HepG2 (cell line): Measurements from ENCODE around the gene AKR7A2. TPM values are rescaled to one million over a fixed set of nuclear protein-coding genes. Genes with fewer than 3 reads are reported as not detected.

Experiments
- ATAC-seq: fragments of 200-7000 bp; cut with Tn5 transposase; 3 replicates; pipeline ENCODE4 v1.9.1; 2020; ENCODE audit warnings: mild to moderate bottlenecking, moderate library complexity
- BruUV-seq: library from RNA; stranded (reverse); fragments of 400-500 nt; replicated peaks from 2 replicates; lab custom pipeline; 2021; lab: Mats Ljungman, UMichigan
- CTCF ChIA-PET: fragments of 300-600 bp; formaldehyde crosslinking; extraction: SDS; loops from one replicate; lab custom pipeline; 2021; ENCODE audit warnings: low total read pairs, inconsistent platforms, low intra/inter-chr PET ratio; lab: Yijun Ruan, JAX
- POLR2A ChIA-PET: fragments of 350-600 bp; sonication (Branson Sonifier 250); formaldehyde crosslinking; loops from one replicate; lab custom pipeline; 2020; ENCODE audit warnings: antibody characterized with exemption, inconsistent platforms; lab: Yijun Ruan, JAX
- DNase-seq: peaks from one replicate; pipeline ENCODE4 v3.0.0-alpha.2; 2015; ENCODE audit warnings: low spot score
- FAIRE-seq: peaks from 3 replicates; lab custom pipeline; 2011; peaks lifted over from hg19 to GRCh38; lab: Jason Lieb, UNC
- H2AFZ ChIP-seq: one replicate; pipeline ENCODE4 v1.6.1; 2011; ENCODE audit warnings: low read length, inconsistent platforms
- H3K27ac ChIP-seq: fragments of 300-600 bp; 3 replicates; pipeline ENCODE4 v1.8.0; 2011; ENCODE audit warnings: mixed run types, mild to moderate bottlenecking, mixed read lengths, low read length, inconsistent platforms; ENCODE audit not compliant: insufficient read depth; ENCODE audit errors: extremely low read length
- H3K27me3 ChIP-seq, 2 experiments: fragments of 200-600 bp in 1 of 2; 2 replicates in 1 of 2; 3 replicates in 1 of 2; pipeline versions ENCODE4 v1.6.0 to v1.8.0; 2011; ENCODE audit warnings: low read length in 2 of 2, mild to moderate bottlenecking in 2 of 2, moderate library complexity in 2 of 2, inconsistent platforms in 1 of 2; ENCODE audit not compliant: insufficient read depth in 2 of 2, control insufficient read depth in 1 of 2
- H3K36me3 ChIP-seq, 2 experiments: fragments of 200-600 bp in 1 of 2; replicated peaks in 1 of 2; 2 replicates in 1 of 2; 3 replicates in 1 of 2; pipeline versions ENCODE4 v1.5.1 to v1.8.0; 2011; ENCODE audit warnings: low read length in 2 of 2, inconsistent platforms in 1 of 2; ENCODE audit not compliant: insufficient read depth in 2 of 2, control insufficient read depth in 1 of 2
- H3K4me1 ChIP-seq: 2 replicates; pipeline ENCODE4 v1.5.1; 2012; ENCODE audit warnings: low read length, inconsistent platforms; ENCODE audit not compliant: insufficient read depth
- H3K4me2 ChIP-seq: 2 replicates; pipeline ENCODE4 v1.6.0; 2011; ENCODE audit warnings: low read depth, low read length, inconsistent platforms
- H3K4me3 ChIP-seq, 3 experiments: fragments of 200-600 bp in 1 of 3; sonication (generic), shearing (Covaris generic) in 1 of 3; replicated peaks in 1 of 3; 2 replicates each; pipeline ENCODE4 v1.5.1; 2011 to 2016; ENCODE audit warnings: low read length in 3 of 3, inconsistent platforms in 2 of 3, low read depth in 2 of 3, mild to moderate bottlenecking in 2 of 3, control low read depth in 1 of 3, mixed read lengths in 1 of 3; ENCODE audit not compliant: insufficient read depth in 1 of 3
- H3K79me2 ChIP-seq: one replicate; pipeline ENCODE4 v1.6.1; 2011; ENCODE audit warnings: low read length, inconsistent platforms; ENCODE audit not compliant: insufficient read depth
- H3K9ac ChIP-seq: 2 replicates; pipeline ENCODE4 v1.6.0; 2011; ENCODE audit warnings: mild to moderate bottlenecking, low read depth, low read length, inconsistent platforms; ENCODE audit not compliant: insufficient read depth
- H3K9me3 ChIP-seq: 2 replicates; pipeline ENCODE4 v1.5.1; 2012; ENCODE audit warnings: mild to moderate bottlenecking, low read length
- H4K20me1 ChIP-seq: 2 replicates; pipeline ENCODE4 v1.6.0; 2011; ENCODE audit warnings: inconsistent platforms, mild to moderate bottlenecking, low read length, moderate library complexity; ENCODE audit not compliant: insufficient read depth
- SP4 ChIP-seq: sonication (generic); formaldehyde crosslinking; IDR thresholded peaks from 2 replicates; pipeline ENCODE4 v1.8.1; 2023; ENCODE audit warnings: mild to moderate bottlenecking, missing genetic modification reagents
- WGBS: methylation state at CpG from one replicate; pipeline ENCODE4 v1.1.6; 2017; ENCODE audit warnings: low lambda C conversion rate; 5-methylcytosine and 5-hydroxymethylcytosine counted together
- in situ Hi-C: cut with HindIII; loops from 2 replicates; pipeline ENCODE4 v1.10.0; 2017; ENCODE audit warnings: low pct_unique_long_range_greater_than_20kb; ENCODE audit not compliant: extremely low pct_ligation_motif_present
- intact Hi-C: fragments of 100-400 bp; cut with micrococcal nuclease; formaldehyde crosslinking; loops from one replicate; pipeline ENCODE4 v1.10.0; 2022; ENCODE audit not compliant: unreplicated experiment
- polyA plus RNA-seq, 8 experiments: library from polyadenylated mRNA; depleted of rRNA in 3 of 8; stranded (reverse) in 7 of 8; unstranded in 1 of 8; fragments of >200 nt; fragmentation: Illumina TruSeq in 4 of 8; extraction: Trizol in 4 of 8; gene quantifications; 2 replicates each; pipeline versions ENCODE4 v1.2.1 to v1.2.3, GENCODE V29; 2011 to 2016; ENCODE audit warnings: low read depth in 4 of 8, missing spikeins in 1 of 8, mixed read lengths in 1 of 8; ENCODE audit not compliant: insufficient read depth in 1 of 8
- total RNA-seq, 5 experiments: library from RNA; depleted of rRNA; stranded (reverse); fragments of >200 nt; fragmentation: Illumina TruSeq; extraction: Trizol; gene quantifications; 2 replicates each; pipeline ENCODE4 v1.2.3, GENCODE V29; 2016; ENCODE audit warnings: low read depth in 1 of 5
- TF ChIP-seq, protein P1 (sequence below): sonication (generic); formaldehyde crosslinking; IDR thresholded peaks from 2 replicates; pipeline ENCODE4 v1.4.0; 2020; ENCODE audit warnings: missing genetic modification reagents, borderline replicate concordance
- TF ChIP-seq, protein P2 (sequence below): sonication (generic); formaldehyde crosslinking; IDR thresholded peaks from 2 replicates; pipeline ENCODE4 v1.4.0; 2020; ENCODE audit warnings: mild to moderate bottlenecking, missing genetic modification reagents

Gene AKR7A2
- total and polyA plus RNA-seq, 2 of the 13 experiments (the other 11 are each of a cell fraction or from before 2014, with no cell fraction given) = 45.2 to 75.6 TPM

DNA sequence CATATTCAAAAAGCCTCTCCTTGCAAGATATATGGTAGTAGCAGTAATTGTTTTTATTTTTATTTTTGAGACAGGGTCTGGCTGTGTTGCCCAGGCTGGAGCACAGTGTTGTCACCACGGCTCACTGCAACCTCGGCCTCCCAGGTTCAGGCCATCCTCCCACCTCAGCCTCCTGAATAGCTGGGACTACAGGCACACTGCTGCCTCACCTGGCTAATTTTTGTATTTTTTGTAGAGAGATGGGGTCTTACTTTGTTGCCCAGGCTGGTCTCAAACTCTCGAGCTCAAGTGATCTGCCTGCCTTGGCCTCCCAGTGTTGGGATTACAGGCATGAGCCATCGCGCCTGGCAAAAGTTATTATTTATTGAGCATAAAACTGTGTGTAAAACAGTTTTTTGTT is 38.6 kb upstream of the AKR7A2 start:
- FAIRE-seq (no peak), DNase-seq (no peak), ATAC-seq (no peak)
- Histone ChIP-seq H3K36me3 (peaks cover 28 to 57% of the 10 kb centered on the region in 2 experiments), H3K79me2 (no peaks in the 10 kb centered on the region), H3K4me1 (no peaks in the 10 kb centered on the region), H2AFZ (no peak overlapping the region), H3K9ac (no peak overlapping the region), H3K4me3 (no peak overlapping the region), H3K27me3 (no peaks in the 10 kb centered on the region), H3K4me2 (no peak overlapping the region), H3K27ac (no peak overlapping the region), H4K20me1 (no peaks in the 10 kb centered on the region), H3K9me3 (no peaks in the 10 kb centered on the region)
- WGBS = 98% methylated on average over 5 of the region's 5 CpGs
- TF ChIP-seq SP4 (CRISPR knock-in tag) = no peak
- TF ChIP-seq, protein P1, sequence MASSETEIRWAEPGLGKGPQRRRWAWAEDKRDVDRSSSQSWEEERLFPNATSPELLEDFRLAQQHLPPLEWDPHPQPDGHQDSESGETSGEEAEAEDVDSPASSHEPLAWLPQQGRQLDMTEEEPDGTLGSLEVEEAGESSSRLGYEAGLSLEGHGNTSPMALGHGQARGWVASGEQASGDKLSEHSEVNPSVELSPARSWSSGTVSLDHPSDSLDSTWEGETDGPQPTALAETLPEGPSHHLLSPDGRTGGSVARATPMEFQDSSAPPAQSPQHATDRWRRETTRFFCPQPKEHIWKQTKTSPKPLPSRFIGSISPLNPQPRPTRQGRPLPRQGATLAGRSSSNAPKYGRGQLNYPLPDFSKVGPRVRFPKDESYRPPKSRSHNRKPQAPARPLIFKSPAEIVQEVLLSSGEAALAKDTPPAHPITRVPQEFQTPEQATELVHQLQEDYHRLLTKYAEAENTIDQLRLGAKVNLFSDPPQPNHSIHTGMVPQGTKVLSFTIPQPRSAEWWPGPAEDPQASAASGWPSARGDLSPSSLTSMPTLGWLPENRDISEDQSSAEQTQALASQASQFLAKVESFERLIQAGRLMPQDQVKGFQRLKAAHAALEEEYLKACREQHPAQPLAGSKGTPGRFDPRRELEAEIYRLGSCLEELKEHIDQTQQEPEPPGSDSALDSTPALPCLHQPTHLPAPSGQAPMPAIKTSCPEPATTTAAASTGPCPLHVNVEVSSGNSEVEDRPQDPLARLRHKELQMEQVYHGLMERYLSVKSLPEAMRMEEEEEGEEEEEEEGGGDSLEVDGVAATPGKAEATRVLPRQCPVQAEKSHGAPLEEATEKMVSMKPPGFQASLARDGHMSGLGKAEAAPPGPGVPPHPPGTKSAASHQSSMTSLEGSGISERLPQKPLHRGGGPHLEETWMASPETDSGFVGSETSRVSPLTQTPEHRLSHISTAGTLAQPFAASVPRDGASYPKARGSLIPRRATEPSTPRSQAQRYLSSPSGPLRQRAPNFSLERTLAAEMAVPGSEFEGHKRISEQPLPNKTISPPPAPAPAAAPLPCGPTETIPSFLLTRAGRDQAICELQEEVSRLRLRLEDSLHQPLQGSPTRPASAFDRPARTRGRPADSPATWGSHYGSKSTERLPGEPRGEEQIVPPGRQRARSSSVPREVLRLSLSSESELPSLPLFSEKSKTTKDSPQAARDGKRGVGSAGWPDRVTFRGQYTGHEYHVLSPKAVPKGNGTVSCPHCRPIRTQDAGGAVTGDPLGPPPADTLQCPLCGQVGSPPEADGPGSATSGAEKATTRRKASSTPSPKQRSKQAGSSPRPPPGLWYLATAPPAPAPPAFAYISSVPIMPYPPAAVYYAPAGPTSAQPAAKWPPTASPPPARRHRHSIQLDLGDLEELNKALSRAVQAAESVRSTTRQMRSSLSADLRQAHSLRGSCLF (CRISPR knock-in tag) = no peak
- TF ChIP-seq, protein P2, sequence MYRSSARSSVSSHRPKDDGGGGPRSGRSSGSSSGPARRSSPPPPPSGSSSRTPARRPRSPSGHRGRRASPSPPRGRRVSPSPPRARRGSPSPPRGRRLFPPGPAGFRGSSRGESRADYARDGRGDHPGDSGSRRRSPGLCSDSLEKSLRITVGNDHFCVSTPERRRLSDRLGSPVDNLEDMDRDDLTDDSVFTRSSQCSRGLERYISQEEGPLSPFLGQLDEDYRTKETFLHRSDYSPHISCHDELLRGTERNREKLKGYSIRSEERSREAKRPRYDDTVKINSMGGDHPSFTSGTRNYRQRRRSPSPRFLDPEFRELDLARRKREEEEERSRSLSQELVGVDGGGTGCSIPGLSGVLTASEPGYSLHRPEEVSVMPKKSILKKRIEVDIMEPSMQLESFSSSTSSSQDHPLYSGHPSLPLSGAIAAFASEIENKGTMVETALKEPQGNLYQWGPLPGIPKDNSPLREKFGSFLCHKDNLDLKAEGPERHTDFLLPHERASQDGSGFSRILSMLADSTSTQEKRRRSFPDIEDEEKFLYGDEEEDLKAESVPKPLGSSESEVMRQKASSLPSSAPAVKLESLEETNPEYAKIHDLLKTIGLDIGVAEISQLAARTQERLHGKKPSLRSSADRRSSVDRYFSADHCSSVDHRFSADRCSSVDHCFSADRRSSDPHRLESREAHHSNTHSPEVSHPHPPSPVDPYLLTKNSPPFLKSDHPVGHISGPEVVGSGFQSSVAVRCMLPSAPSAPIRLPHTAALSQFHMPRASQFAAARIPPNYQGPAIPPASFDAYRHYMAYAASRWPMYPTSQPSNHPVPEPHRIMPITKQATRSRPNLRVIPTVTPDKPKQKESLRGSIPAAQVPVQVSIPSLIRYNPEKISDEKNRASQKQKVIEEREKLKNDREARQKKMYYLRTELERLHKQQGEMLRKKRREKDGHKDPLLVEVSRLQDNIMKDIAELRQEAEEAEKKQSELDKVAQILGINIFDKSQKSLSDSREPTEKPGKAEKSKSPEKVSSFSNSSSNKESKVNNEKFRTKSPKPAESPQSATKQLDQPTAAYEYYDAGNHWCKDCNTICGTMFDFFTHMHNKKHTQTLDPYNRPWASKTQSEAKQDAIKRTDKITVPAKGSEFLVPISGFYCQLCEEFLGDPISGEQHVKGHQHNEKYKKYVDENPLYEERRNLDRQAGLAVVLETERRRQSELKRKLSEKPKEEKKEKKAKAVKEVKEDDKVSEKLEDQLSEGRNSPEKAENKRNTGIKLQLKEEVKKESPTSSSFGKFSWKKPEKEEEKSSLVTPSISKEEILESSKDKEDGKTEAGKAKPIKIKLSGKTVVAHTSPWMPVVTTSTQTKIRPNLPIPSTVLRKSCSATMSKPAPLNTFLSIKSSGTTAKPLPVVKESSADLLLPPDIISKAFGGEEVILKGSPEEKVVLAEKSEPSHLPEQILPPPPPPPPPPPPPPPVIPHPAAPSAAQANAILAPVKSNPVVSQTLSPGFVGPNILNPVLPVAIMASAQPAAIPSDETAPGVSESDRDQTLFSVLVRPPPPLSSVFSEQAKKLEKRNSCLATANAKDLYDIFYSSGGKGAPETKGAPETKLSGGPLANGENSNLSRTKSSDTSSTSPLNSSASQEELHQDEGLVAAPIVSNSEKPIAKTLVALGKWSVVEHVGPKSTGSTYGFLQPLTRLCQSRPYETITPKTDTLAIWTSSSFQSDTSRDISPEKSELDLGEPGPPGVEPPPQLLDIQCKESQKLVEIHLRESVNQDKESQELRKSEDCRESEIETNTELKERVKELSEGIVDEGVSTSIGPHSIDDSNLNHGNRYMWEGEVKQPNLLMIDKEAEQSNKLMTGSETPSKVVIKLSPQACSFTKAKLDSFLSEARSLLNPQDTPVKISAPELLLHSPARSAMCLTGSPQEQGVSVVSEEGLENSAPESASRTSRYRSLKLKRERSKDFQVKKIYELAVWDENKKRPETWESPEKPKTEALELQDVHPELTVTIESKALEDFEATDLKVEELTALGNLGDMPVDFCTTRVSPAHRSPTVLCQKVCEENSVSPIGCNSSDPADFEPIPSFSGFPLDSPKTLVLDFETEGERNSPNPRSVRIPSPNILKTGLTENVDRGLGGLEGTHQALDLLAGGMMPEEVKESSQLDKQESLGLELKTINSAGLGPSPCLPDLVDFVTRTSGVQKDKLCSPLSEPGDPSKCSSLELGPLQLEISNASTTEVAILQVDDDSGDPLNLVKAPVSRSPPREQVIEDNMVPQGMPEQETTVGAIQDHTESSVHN (CRISPR knock-in tag) = no peak
- CTCF ChIA-PET = no interaction called here
- in situ Hi-C loops = no loop called here
- no TSS peak for BruUV-seq
- intact Hi-C loops = no loop called here
- POLR2A ChIA-PET = no interaction called here
